NCI-H2107 treated with DMSO at 0.1 percent for 48 hours (cell line): ENCODE data around the gene AK9.
"Not testable (repeated sequence)": the region's sequence is repeated elsewhere in the genome, so short reads cannot be mapped to it uniquely, and the experiment has no call there.

Experiments
- DNase-seq: peaks from one replicate; lab custom pipeline; 2025; ENCODE audit not compliant: unreplicated experiment; lab: John Stamatoyannopoulos, UW

Gene AK9

GRCh38 chr6:109628158-109629000, 62.6 kb downstream of the AK9 start:
- DNase-seq, result no peak

GRCh38 chr6:109626311-109626710, 64.7 kb downstream of the AK9 start:
- DNase-seq, result no peak

GRCh38 chr6:109625199-109625598, 65.8 kb downstream of the AK9 start:
- DNase-seq, result no peak

- DNase-seq, result no peak
These were observed 67.7 kb downstream of the AK9 start for GRCh38 chr6:109623288-109623687.

GRCh38 chr6:109612268-109612667, 78.7 kb downstream of the AK9 start:
- DNase-seq, result no peak

- DNase-seq, result no peak
These were observed 79.5 kb downstream of the AK9 start for GRCh38 chr6:109611502-109611901.

GRCh38 chr6:109610590-109610989, 80.4 kb downstream of the AK9 start:
- DNase-seq, result no peak

GRCh38 chr6:109609737-109610136, 81.3 kb downstream of the AK9 start:
- DNase-seq, result no peak

- no peak for DNase-seq
These were observed 84.6 kb downstream of the AK9 start for GRCh38 chr6:109606359-109606758.

- DNase-seq, result no peak
These were observed 95.0 kb downstream of the AK9 start for GRCh38 chr6:109595998-109596397.

- no peak for DNase-seq
These were observed 110.5 kb downstream of the AK9 start for GRCh38 chr6:109580519-109580918.

GRCh38 chr6:109579361-109579760, 111.6 kb downstream of the AK9 start:
- DNase-seq, result no peak

GRCh38 chr6:109569901-109570300, 121.1 kb downstream of the AK9 start:
- DNase-seq, result not testable (repeated sequence)

- DNase-seq, result no peak
These were observed 129.2 kb downstream of the AK9 start for GRCh38 chr6:109561844-109562243.

- no peak for DNase-seq
These were observed 159.6 kb downstream of the AK9 start for GRCh38 chr6:109531446-109531845.

- no peak for DNase-seq
These were observed 163.0 kb downstream of the AK9 start for GRCh38 chr6:109527989-109528388.

GRCh38 chr6:109526905-109527628, 163.9 kb downstream of the AK9 start:
- DNase-seq, result peak; percentile 53

- DNase-seq, result no peak
These were observed 166.9 kb downstream of the AK9 start for GRCh38 chr6:109524129-109524528.

GRCh38 chr6:109523478-109523877, 167.5 kb downstream of the AK9 start:
- no peak for DNase-seq

- no peak for DNase-seq
These were observed 169.9 kb downstream of the AK9 start for GRCh38 chr6:109521080-109521479.

- DNase-seq, result not testable (repeated sequence)
These were observed 171.4 kb downstream of the AK9 start for GRCh38 chr6:109519647-109520046.

GRCh38 chr6:109516929-109517328, 174.1 kb downstream of the AK9 start:
- DNase-seq, result no peak
